OCI-LY7 (cell line): Measurements from ENCODE around the gene KCTD8. TPM values are rescaled to one million over a fixed set of nuclear protein-coding genes. Genes with fewer than 3 reads are reported as not detected.

Experiments
- BruUV-seq: library from RNA; stranded (reverse); fragments of 400-500 nt; replicated peaks from 2 replicates; lab custom pipeline; 2021; lab: Mats Ljungman, UMichigan
- CTCF ChIA-PET: fragments of 300-600 bp; sonication (Branson Sonifier 250); formaldehyde crosslinking; loops from one replicate; lab custom pipeline; 2022; ENCODE audit warnings: antibody characterized with exemption; ENCODE audit not compliant: unreplicated experiment; lab: Charles Lee
- POLR2A ChIA-PET: fragments of 300-600 bp; sonication (Branson Sonifier 250); formaldehyde crosslinking; loops from one replicate; lab custom pipeline; 2022; ENCODE audit warnings: antibody characterized with exemption; lab: Charles Lee
- DNase-seq: peaks from one replicate; pipeline ENCODE4 v3.0.0-alpha.2; 2015; ENCODE audit warnings: low spot score
- H2AFZ ChIP-seq: fragments of 200-600 bp; sonication (generic), shearing (Covaris generic); 2 replicates; pipeline ENCODE4 v1.6.1; 2014; ENCODE audit warnings: mild to moderate bottlenecking, antibody characterized with exemption, low read length, moderate library complexity
- H3K27ac ChIP-seq: fragments of 200-600 bp; sonication (generic); 2 replicates; pipeline ENCODE4 v1.5.1; 2014; ENCODE audit warnings: mixed run types, low read depth, mild to moderate bottlenecking, moderate library complexity, low read length, inconsistent platforms; ENCODE audit not compliant: poor library complexity, severe bottlenecking
- H3K36me3 ChIP-seq: fragments of 200-600 bp; sonication (generic); 2 replicates; pipeline ENCODE4 v1.6.1; 2014; ENCODE audit warnings: mild to moderate bottlenecking, antibody characterized with exemption, low read length, moderate library complexity, mixed read lengths; ENCODE audit not compliant: insufficient read depth
- H3K4me1 ChIP-seq: fragments of 200-600 bp; sonication (generic); 2 replicates; pipeline ENCODE4 v1.5.1; 2014; ENCODE audit warnings: mild to moderate bottlenecking, low read length; ENCODE audit not compliant: insufficient read depth, poor library complexity, severe bottlenecking
- H3K4me2 ChIP-seq: fragments of 200-600 bp; sonication (generic); 2 replicates; pipeline ENCODE4 v1.6.1; 2014; ENCODE audit warnings: mild to moderate bottlenecking, low read length
- H3K4me3 ChIP-seq: fragments of 200-600 bp; sonication (generic); 2 replicates; pipeline ENCODE4 v1.5.1; 2014; ENCODE audit warnings: mild to moderate bottlenecking, low read depth, low read length; ENCODE audit not compliant: poor library complexity, severe bottlenecking
- H3K79me2 ChIP-seq: fragments of 200-600 bp; sonication (generic); 2 replicates; pipeline ENCODE4 v1.6.1; 2016; ENCODE audit warnings: low read depth, mild to moderate bottlenecking, low read length, moderate library complexity, mixed read lengths; ENCODE audit not compliant: insufficient read depth
- H3K9me2 ChIP-seq: fragments of 200-600 bp; sonication (generic); 2 replicates; pipeline ENCODE4 v1.6.1; 2016; ENCODE audit warnings: mild to moderate bottlenecking, low read length, mixed read lengths; ENCODE audit not compliant: insufficient read depth
- H3K9me3 ChIP-seq: fragments of 200-600 bp; sonication (generic); 2 replicates; pipeline ENCODE4 v1.6.1; 2014; ENCODE audit warnings: mild to moderate bottlenecking, mixed run types, low read length, mixed read lengths
- H4K20me1 ChIP-seq: fragments of 200-600 bp; sonication (generic); 2 replicates; pipeline ENCODE4 v1.6.1; 2014; ENCODE audit warnings: mild to moderate bottlenecking, antibody characterized with exemption, low read length, moderate library complexity, mixed read lengths; ENCODE audit not compliant: insufficient read depth
- CTCF ChIP-seq: fragments of 200-600 bp; sonication (generic); conservative IDR thresholded peaks from 2 replicates; pipeline ENCODE4 v1.5.1; 2014; ENCODE audit warnings: mild to moderate bottlenecking, antibody characterized with exemption, low read length, moderate library complexity, mixed read lengths
- EZH2phosphoT487 ChIP-seq: fragments of 200-600 bp; sonication (generic); IDR thresholded peaks from 2 replicates; pipeline ENCODE4 v1.6.1; 2018; ENCODE audit warnings: low read depth, borderline replicate concordance, mild to moderate bottlenecking, mixed run types, antibody characterized with exemption, low read length, moderate library complexity, mixed read lengths
- intact Hi-C: fragments of 100-400 bp; cut with micrococcal nuclease; formaldehyde crosslinking; loops from one replicate; pipeline ENCODE4 v1.10.0; 2022; ENCODE audit not compliant: unreplicated experiment
- total RNA-seq, 2 experiments: library from RNA; depleted of rRNA in 1 of 2; stranded (reverse); fragments of >200 nt in 1 of 2; shearing (Covaris generic) in 1 of 2; gene quantifications; 2 replicates each; pipeline ENCODE4 v1.2.3, GENCODE V29; 2014 to 2022

KCTD8 gene
- total RNA-seq, 2 experiments from 2014 or later, result not detected

- no TSS peak for BruUV-seq
- no peak overlapping the region for H3K4me2 ChIP-seq
Measured at GRCh38 chr4:44351069-44351468, 97.5 kb downstream of the KCTD8 start.

GRCh38 chr4:44342800-44343199, 105.8 kb downstream of the KCTD8 start:
- intact Hi-C loops, result no loop called here
- no peak overlapping the region for H2AFZ ChIP-seq
- no peak overlapping the region for H3K27ac ChIP-seq
- no peaks in the 10 kb centered on the region for H3K4me1 ChIP-seq
- H3K79me2 ChIP-seq, result no peaks in the 10 kb centered on the region
- TF ChIP-seq CTCF, result no peak
- TF ChIP-seq EZH2phosphoT487, result no peak
- H3K9me2 ChIP-seq, result no peaks in the 10 kb centered on the region
- POLR2A ChIA-PET, result interaction anchor here (0.6 to 0.7 kb wide), 2 partner anchors 13 to 25 kb away, joined by 3 to 5 read pairs; no protein-coding TSS in a partner anchor
- no peaks in the 10 kb centered on the region for H3K9me3 ChIP-seq
- no TSS peak for BruUV-seq
- no peak overlapping the region for H3K4me2 ChIP-seq
- DNase-seq, result no peak
- CTCF ChIA-PET, result no interaction called here
- no peak overlapping the region for H3K4me3 ChIP-seq
- H4K20me1 ChIP-seq, result no peaks in the 10 kb centered on the region
- H3K36me3 ChIP-seq, result no peaks in the 10 kb centered on the region

More at GRCh38 chr4:44351069-44351468, 97.5 kb downstream of the KCTD8 start:
- ChIA-PET POLR2A (no interaction called here), CTCF (no interaction called here)
- H3K36me3 ChIP-seq, result no peaks in the 10 kb centered on the region
- intact Hi-C loops, result no loop called here
- no peaks in the 10 kb centered on the region for H3K9me2 ChIP-seq
- no peaks in the 10 kb centered on the region for H3K9me3 ChIP-seq
- no peak for DNase-seq
- TF ChIP-seq EZH2phosphoT487, result no peak
- TF ChIP-seq CTCF, result no peak
- H3K79me2 ChIP-seq, result no peaks in the 10 kb centered on the region
- H3K4me3 ChIP-seq, result no peak overlapping the region
- H2AFZ ChIP-seq, result no peak overlapping the region
- no peaks in the 10 kb centered on the region for H3K4me1 ChIP-seq
- H4K20me1 ChIP-seq, result no peaks in the 10 kb centered on the region
- no peak overlapping the region for H3K27ac ChIP-seq

- DNase-seq, result no peak
- H3K4me1 ChIP-seq, result no peaks in the 10 kb centered on the region
- CTCF ChIA-PET, result no interaction called here
- no TSS peak for BruUV-seq
- H2AFZ ChIP-seq, result no peak overlapping the region
- no peak overlapping the region for H3K27ac ChIP-seq
- TF ChIP-seq EZH2phosphoT487 (no peak), CTCF (no peak)
- POLR2A ChIA-PET, result no interaction called here
- H3K36me3 ChIP-seq, result no peaks in the 10 kb centered on the region
- H3K9me2 ChIP-seq, result no peaks in the 10 kb centered on the region
- H3K9me3 ChIP-seq, result no peaks in the 10 kb centered on the region
- intact Hi-C loops, result no loop called here
- no peak overlapping the region for H3K4me2 ChIP-seq
- no peaks in the 10 kb centered on the region for H4K20me1 ChIP-seq
- no peaks in the 10 kb centered on the region for H3K79me2 ChIP-seq
- H3K4me3 ChIP-seq, result no peak overlapping the region
Measured at GRCh38 chr4:44326741-44327140, 121.9 kb downstream of the KCTD8 start.
